HCT116 (cell line): ENCODE data around the gene SH3BP1. TPM values are rescaled to one million over a fixed set of nuclear protein-coding genes. Genes with fewer than 3 reads are reported as not detected.

Source experiments
- ATAC-seq: fragments of 200-7000 bp; cut with Tn5 transposase; 2 replicates; pipeline ENCODE4 v1.9.1; 2020; ENCODE audit warnings: mild to moderate bottlenecking, moderate library complexity
- BruUV-seq: library from RNA; stranded (reverse); fragments of 400-500 nt; replicated peaks from 2 replicates; lab custom pipeline; 2021; lab: Mats Ljungman, UMichigan
- CTCF ChIA-PET: fragments of 300-600 bp; sonication (Branson Sonifier 250); formaldehyde crosslinking; loops from one replicate; lab custom pipeline; 2021; ENCODE audit warnings: antibody characterized with exemption; lab: Charles Lee
- POLR2A ChIA-PET: fragments of 300-600, 350-600 bp; sonication (Branson Sonifier 250); formaldehyde crosslinking; loops from one replicate; lab custom pipeline; 2021; ENCODE audit warnings: antibody characterized with exemption; lab: Charles Lee
- RAD21 ChIA-PET, 2 experiments: fragments of 300-600 bp; sonication (Branson Sonifier 250); formaldehyde crosslinking; loops; one replicate each; lab custom pipeline; 2023; ENCODE audit warnings: low total read pairs in 2 of 2; ENCODE audit not compliant: uncharacterized antibody in 2 of 2, unreplicated experiment in 2 of 2, low non-redundant PET in 1 of 2; lab: Charles Lee
- DNase-seq: peaks from one replicate; pipeline ENCODE4 v3.0.0-alpha.2; 2010; ENCODE audit warnings: low read depth, low spot score
- H2AFZ ChIP-seq: fragments of 200-600 bp; shearing (Covaris generic), sonication (generic); 2 replicates; pipeline ENCODE4 v1.6.1; 2017; ENCODE audit warnings: low read depth, mixed run types, mixed read lengths, antibody characterized with exemption, low read length; ENCODE audit not compliant: poor library complexity, severe bottlenecking
- H3K27ac ChIP-seq: 2 replicates; pipeline ENCODE4 v1.5.1; 2012; ENCODE audit warnings: low read depth, low read length
- H3K27me3 ChIP-seq: fragments of 200-600 bp; sonication (generic); 2 replicates; pipeline ENCODE4 v1.6.1; 2016; ENCODE audit warnings: mixed run types, low read length, mixed read lengths; ENCODE audit not compliant: insufficient read depth
- H3K36me3 ChIP-seq, 2 experiments: fragments of 200-500 bp in 1 of 2; fragments of 200-600 bp in 1 of 2; sonication (Bioruptor generic) in 1 of 2; sonication (generic) in 1 of 2; 2 replicates each; pipeline versions ENCODE4 v1.5.1 to v1.6.1; 2014 to 2016; ENCODE audit warnings: low read length in 2 of 2, inconsistent platforms in 1 of 2, mixed read lengths in 1 of 2, mixed run types in 1 of 2; ENCODE audit not compliant: insufficient read depth in 2 of 2, control insufficient read depth in 1 of 2
- H3K4me1 ChIP-seq, 2 experiments: fragments of 200-600 bp in 1 of 2; sonication (generic) in 1 of 2; 2 replicates each; pipeline versions ENCODE4 v1.5.1 to v1.6.1; 2012 to 2017; ENCODE audit warnings: low read length in 2 of 2, inconsistent platforms in 1 of 2, mild to moderate bottlenecking in 1 of 2, mixed read lengths in 1 of 2, mixed run types in 1 of 2, moderate library complexity in 1 of 2; ENCODE audit not compliant: insufficient read depth in 2 of 2, control insufficient read depth in 1 of 2
- H3K4me2 ChIP-seq: fragments of 200-600 bp; sonication (generic); 2 replicates; pipeline ENCODE4 v1.6.1; 2017; ENCODE audit warnings: mixed run types, low read length, mixed read lengths
- H3K4me3 ChIP-seq, 2 experiments: fragments of 200-600 bp in 1 of 2; sonication (generic) in 1 of 2; replicated peaks in 1 of 2; 2 replicates each; pipeline ENCODE4 v1.5.1; 2011 to 2016; ENCODE audit warnings: low read length in 2 of 2, control low read depth in 1 of 2, low read depth in 1 of 2, mild to moderate bottlenecking in 1 of 2, mixed read lengths in 1 of 2, mixed run types in 1 of 2
- H3K79me2 ChIP-seq: fragments of 200-600 bp; sonication (generic); 2 replicates; pipeline ENCODE4 v1.6.1; 2017; ENCODE audit warnings: mild to moderate bottlenecking, mixed run types, low read length, moderate library complexity, mixed read lengths; ENCODE audit not compliant: insufficient read depth
- H3K9ac ChIP-seq: fragments of 200-600 bp; sonication (generic); 2 replicates; pipeline ENCODE4 v1.6.1; 2016; ENCODE audit warnings: low read length, mixed read lengths
- H3K9me2 ChIP-seq: fragments of 200-600 bp; sonication (generic), shearing (Covaris generic); 2 replicates; pipeline ENCODE4 v1.6.1; 2017; ENCODE audit warnings: mixed run types, mild to moderate bottlenecking, moderate library complexity; ENCODE audit not compliant: insufficient read depth
- H3K9me3 ChIP-seq, 2 experiments: fragments of 200-500 bp in 1 of 2; fragments of 200-600 bp in 1 of 2; sonication (Bioruptor generic) in 1 of 2; sonication (generic) in 1 of 2; 2 replicates each; pipeline ENCODE4 v1.6.1; 2014 to 2017; ENCODE audit warnings: low read length in 2 of 2, mixed read lengths in 2 of 2, inconsistent platforms in 1 of 2, low read depth in 1 of 2, mild to moderate bottlenecking in 1 of 2, mixed run types in 1 of 2, moderate library complexity in 1 of 2; ENCODE audit not compliant: control insufficient read depth in 1 of 2, insufficient read depth in 1 of 2
- H4K20me1 ChIP-seq: fragments of 200-600 bp; sonication (generic), shearing (Covaris generic); 2 replicates; pipeline ENCODE4 v1.6.1; 2017; ENCODE audit warnings: mixed run types, mild to moderate bottlenecking, moderate library complexity; ENCODE audit not compliant: insufficient read depth
- CBX3 ChIP-seq: IDR thresholded peaks from 2 replicates; pipeline ENCODE4 v1.6.1; 2012; ENCODE audit warnings: low read depth
- ELF1 ChIP-seq: IDR thresholded peaks from 2 replicates; pipeline ENCODE4 v1.6.1; 2012; ENCODE audit warnings: low read depth, borderline replicate concordance
- EZH2phosphoT487 ChIP-seq: fragments of 200-600 bp; IDR thresholded peaks from 2 replicates; pipeline ENCODE4 v1.6.1; 2018; ENCODE audit warnings: antibody characterized with exemption, borderline replicate concordance
- RAD21 ChIP-seq: IDR thresholded peaks from 2 replicates; pipeline ENCODE4 v1.6.1; 2012; ENCODE audit warnings: low read depth, mild to moderate bottlenecking
- SIN3A ChIP-seq: IDR thresholded peaks from 2 replicates; pipeline ENCODE4 v1.6.1; 2012; ENCODE audit warnings: low read depth
- SRF ChIP-seq: IDR thresholded peaks from 2 replicates; pipeline ENCODE4 v1.6.1; 2012; ENCODE audit warnings: low read depth
- YY1 ChIP-seq: IDR thresholded peaks from 2 replicates; pipeline ENCODE4 v1.6.1; 2011; ENCODE audit warnings: low read length, low read depth, moderate library complexity, mild to moderate bottlenecking; ENCODE audit not compliant: insufficient replicate concordance; ENCODE audit errors: extremely low read depth
- ZNF274 ChIP-seq: fragments of 200-500 bp; sonication (Bioruptor generic); IDR thresholded peaks from 2 replicates; pipeline ENCODE4 v1.6.1; 2014; ENCODE audit warnings: mild to moderate bottlenecking, low read depth, low read length, inconsistent platforms
- intact Hi-C: fragments of 100-400 bp; cut with micrococcal nuclease; formaldehyde crosslinking; loops from 2 replicates; pipeline ENCODE4 v1.10.0; 2022
- total RNA-seq: library from RNA; stranded (reverse); gene quantifications from one replicate; pipeline ENCODE4 v1.2.1, GENCODE V29; 2021; ENCODE audit not compliant: unreplicated experiment
- TF ChIP-seq, protein P1 (sequence below), 3 experiments: fragments of 200-600 bp in 1 of 3; sonication (generic) in 1 of 3; IDR thresholded peaks in 2 of 3; conservative IDR thresholded peaks in 1 of 3; 2 replicates each; pipeline ENCODE4 v1.5.1; 2012 to 2017; ENCODE audit warnings: low read depth in 2 of 3, low read length in 2 of 3, antibody characterized with exemption in 1 of 3, borderline replicate concordance in 1 of 3, control low read depth in 1 of 3, mild to moderate bottlenecking in 1 of 3, mixed read lengths in 1 of 3, mixed run types in 1 of 3, moderate library complexity in 1 of 3; ENCODE audit not compliant: insufficient read depth in 1 of 3

SH3BP1 gene
- total RNA-seq, 1 experiment from 2014 or later = 48.4 TPM

DNA sequence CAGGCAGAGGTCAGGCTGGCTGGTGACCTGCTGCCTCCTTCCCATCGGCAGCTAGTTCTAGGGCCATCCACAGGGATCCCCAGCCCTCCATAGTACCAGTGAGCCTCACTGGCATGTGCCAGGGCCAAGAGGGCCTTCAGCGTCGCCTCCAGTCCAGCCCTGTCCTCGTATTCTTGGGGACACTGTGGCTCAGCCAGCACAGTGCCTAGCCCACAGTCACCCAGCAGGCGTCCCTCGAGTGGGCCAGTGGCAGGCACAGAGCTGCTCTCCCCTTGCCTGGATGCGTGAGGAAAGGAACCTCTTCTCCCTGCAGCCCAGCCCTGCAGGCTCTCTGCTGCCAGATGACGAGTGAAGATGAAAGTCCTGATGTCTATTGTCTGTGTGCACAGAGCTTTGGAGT, 10.6 kb upstream of the SH3BP1 start:
- Histone ChIP-seq H3K9me3 (no peaks in the 10 kb centered on the region), H3K4me1 (peaks cover 0 to 8% of the 10 kb centered on the region in 2 experiments; a peak in 1 of 4 replicates), H2AFZ (no peak overlapping the region), H3K27me3 (no peaks in the 10 kb centered on the region), H3K79me2 (no peaks in the 10 kb centered on the region), H3K36me3 (peaks cover 7 to 10% of the 10 kb centered on the region in 2 experiments; a peak in 3 of 4 replicates), H3K9ac (no peak overlapping the region), H3K4me3 (no peak overlapping the region), H3K4me2 (no peak overlapping the region), H3K27ac (no peak overlapping the region), H3K9me2 (no peaks in the 10 kb centered on the region), H4K20me1 (no peaks in the 10 kb centered on the region)
- BruUV-seq = no TSS peak
- no peak for ATAC-seq
- RAD21 ChIA-PET = interaction anchor here in 1 of 2 experiments (0.6 kb wide), 1 partner anchor 163 kb away, joined by 3 read pairs; no protein-coding TSS in a partner anchor
- CTCF ChIA-PET = no interaction called here
- TF ChIP-seq CBX3 (no peak), EZH2phosphoT487 (no peak), ELF1 (no peak), SIN3A (no peak), SRF (no peak), YY1 (no peak)
- no peak for DNase-seq
- intact Hi-C loops = no loop called here
- POLR2A ChIA-PET = no interaction called here

DNA sequence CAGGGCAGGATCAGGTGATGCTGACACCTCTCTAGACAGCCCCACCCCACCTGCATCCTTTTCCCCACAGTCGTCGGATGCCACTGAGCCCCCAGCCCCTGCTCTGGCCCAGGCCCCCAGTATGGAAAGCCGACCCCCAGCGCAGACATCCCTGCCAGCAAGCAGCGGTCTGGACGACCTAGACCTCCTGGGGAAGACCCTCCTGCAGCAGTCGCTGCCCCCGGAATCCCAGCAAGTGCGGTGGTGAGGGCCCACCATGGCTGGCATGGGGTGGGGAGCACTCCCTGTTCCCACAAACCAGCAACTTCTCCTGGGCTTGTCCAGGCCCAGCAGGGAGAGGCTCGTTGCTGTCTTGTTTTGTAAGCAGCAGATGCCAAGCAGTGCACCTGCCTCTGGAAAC, 9.5 kb upstream of the SH3BP1 start:
- Histone ChIP-seq H3K4me2 (no peak overlapping the region), H3K9ac (no peak overlapping the region), H3K4me3 (no peak overlapping the region), H3K27me3 (no peaks in the 10 kb centered on the region), H3K9me3 (no peaks in the 10 kb centered on the region), H2AFZ (no peak overlapping the region), H3K79me2 (no peaks in the 10 kb centered on the region), H3K9me2 (no peaks in the 10 kb centered on the region), H3K36me3 (peaks cover 6 to 7% of the 10 kb centered on the region in 2 experiments; a peak in 3 of 4 replicates), H3K4me1 (peaks cover 0 to 10% of the 10 kb centered on the region in 2 experiments; a peak in 1 of 4 replicates), H3K27ac (no peak overlapping the region; the same call in 1 of the 2 replicates), H4K20me1 (no peaks in the 10 kb centered on the region)
- ATAC-seq = no peak
- no peak for DNase-seq
- TF ChIP-seq, protein P1, sequence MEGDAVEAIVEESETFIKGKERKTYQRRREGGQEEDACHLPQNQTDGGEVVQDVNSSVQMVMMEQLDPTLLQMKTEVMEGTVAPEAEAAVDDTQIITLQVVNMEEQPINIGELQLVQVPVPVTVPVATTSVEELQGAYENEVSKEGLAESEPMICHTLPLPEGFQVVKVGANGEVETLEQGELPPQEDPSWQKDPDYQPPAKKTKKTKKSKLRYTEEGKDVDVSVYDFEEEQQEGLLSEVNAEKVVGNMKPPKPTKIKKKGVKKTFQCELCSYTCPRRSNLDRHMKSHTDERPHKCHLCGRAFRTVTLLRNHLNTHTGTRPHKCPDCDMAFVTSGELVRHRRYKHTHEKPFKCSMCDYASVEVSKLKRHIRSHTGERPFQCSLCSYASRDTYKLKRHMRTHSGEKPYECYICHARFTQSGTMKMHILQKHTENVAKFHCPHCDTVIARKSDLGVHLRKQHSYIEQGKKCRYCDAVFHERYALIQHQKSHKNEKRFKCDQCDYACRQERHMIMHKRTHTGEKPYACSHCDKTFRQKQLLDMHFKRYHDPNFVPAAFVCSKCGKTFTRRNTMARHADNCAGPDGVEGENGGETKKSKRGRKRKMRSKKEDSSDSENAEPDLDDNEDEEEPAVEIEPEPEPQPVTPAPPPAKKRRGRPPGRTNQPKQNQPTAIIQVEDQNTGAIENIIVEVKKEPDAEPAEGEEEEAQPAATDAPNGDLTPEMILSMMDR (IDR thresholded peaks at IDR 0.05 in 2 of 3, conservative IDR thresholded peaks at IDR 0.05 in 1 of 3; ENCODE audit: borderline replicate concordance in 1 of 3, insufficient read depth in 1 of 3, low read depth in 2 of 3, low read length in 2 of 3) = no peak
- TF ChIP-seq EZH2phosphoT487 (no peak), ZNF274 (no peak), RAD21 (no peak), SRF (no peak), ELF1 (no peak), YY1 (no peak)
- CTCF ChIA-PET = interaction anchor here (5.6 kb wide), 1 partner anchor 14 kb away, joined by 30 read pairs; no protein-coding TSS in a partner anchor
- intact Hi-C loops = no loop called here
- no TSS peak for BruUV-seq
- POLR2A ChIA-PET = no interaction called here
- RAD21 ChIA-PET = no interaction called here
